Ovary (tissue), 3 donors: ENCODE results near the gene SLC9A3.

ENCODE experiments used
- CTCF ChIP-seq, 3 donors: fragments of 450-650 bp in 2 of 3; fragments of 200-600 bp in 1 of 3; IDR thresholded peaks; one replicate each; pipeline versions ENCODE4 v1.5.1 to v1.8.0; 2016 to 2022; ENCODE audit warnings: antibody characterized with exemption in 3 of 3, mild to moderate bottlenecking in 1 of 3
- POLR2A ChIP-seq: fragments of 450-650 bp; IDR thresholded peaks from one replicate; pipeline ENCODE4 v1.6.1; 2017; ENCODE audit warnings: antibody characterized with exemption, mild to moderate bottlenecking, moderate library complexity
- donor health status: DM: no; HTN: no; CAD: no.

GRCh38 chr5:511476-511875 lies 12.8 kb downstream of the SLC9A3 start:
- no peak for TF ChIP-seq CTCF (IDR thresholded peaks at IDR 0.05)
- TF ChIP-seq POLR2A = no peak
